ENCODE data around the gene CUEDC1. TPM values are rescaled to one million over a fixed set of nuclear protein-coding genes. Genes with fewer than 3 reads are reported as not detected.

Gene CUEDC1
- total RNA-seq, 4 donors from 2014 or later, result 35.7 to 60.3 (median 45.6) TPM

DNA sequence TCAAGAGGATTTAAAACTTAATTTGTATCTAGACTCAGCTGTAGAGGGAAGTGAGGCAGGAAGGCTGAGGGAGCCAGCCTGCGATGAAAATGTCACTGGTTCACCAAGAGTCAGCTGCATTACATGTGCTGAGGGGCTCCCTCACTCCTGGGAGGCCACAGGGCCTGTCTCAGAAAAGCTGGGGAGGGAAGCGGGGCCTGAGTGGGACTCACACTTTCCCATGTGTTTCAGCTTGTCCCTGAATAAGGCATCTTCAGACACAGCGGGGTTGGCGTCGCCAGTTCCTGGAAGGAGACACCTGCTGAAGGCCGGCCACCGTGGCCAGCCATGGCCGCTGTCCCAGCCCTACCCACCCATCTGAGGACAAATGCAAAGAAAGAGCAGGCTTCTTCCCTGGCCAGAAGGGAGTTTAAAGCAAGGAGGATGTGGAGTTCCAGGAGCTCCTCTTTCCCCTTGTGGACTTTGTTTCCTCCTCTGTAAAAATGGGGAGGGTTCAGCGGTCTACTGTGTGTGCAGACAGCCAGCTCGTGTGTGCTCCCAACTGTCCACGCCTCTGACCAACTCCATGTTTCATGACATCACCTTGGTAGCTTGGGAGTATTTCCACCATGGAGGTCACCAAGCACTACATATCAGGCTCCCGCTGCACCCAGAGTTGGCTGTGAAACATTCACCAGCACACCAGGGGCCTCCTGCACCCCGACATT is 86.1 kb downstream of the CUEDC1 start:
- Histone ChIP-seq H3K4me1 (peaks cover 3 to 81% (median 43%) of the 10 kb centered on the region in 3 donors), H3K36me3 (peaks cover 0 to 79% of the 10 kb centered on the region in 2 donors)
- ATAC-seq, result no peak

GRCh38 chr17:57868007-57868909 is 87.0 kb downstream of the CUEDC1 start:
- Histone ChIP-seq H3K27me3 (no peaks in the 10 kb centered on the region), H3K9me3 (no peaks in the 10 kb centered on the region), H3K27ac (peak overlapping the region; percentile 68 to 99 (median 94)), H3K4me3 (no peak overlapping the region), H3K36me3 (peaks cover 0 to 75% of the 10 kb centered on the region in 2 donors), H3K4me1 (peaks cover 3 to 80% (median 35%) of the 10 kb centered on the region in 3 donors)
- ATAC-seq, result peak; percentile 94
- WGBS, 2 donors (ENCODE audit: low coverage in 1 of 2), result 3 to 9% methylated on average over 10 to 12 of the region's 23 CpGs
- TF ChIP-seq EP300 (IDR thresholded peaks at IDR 0.05), result no peak
- TF ChIP-seq, protein P1, sequence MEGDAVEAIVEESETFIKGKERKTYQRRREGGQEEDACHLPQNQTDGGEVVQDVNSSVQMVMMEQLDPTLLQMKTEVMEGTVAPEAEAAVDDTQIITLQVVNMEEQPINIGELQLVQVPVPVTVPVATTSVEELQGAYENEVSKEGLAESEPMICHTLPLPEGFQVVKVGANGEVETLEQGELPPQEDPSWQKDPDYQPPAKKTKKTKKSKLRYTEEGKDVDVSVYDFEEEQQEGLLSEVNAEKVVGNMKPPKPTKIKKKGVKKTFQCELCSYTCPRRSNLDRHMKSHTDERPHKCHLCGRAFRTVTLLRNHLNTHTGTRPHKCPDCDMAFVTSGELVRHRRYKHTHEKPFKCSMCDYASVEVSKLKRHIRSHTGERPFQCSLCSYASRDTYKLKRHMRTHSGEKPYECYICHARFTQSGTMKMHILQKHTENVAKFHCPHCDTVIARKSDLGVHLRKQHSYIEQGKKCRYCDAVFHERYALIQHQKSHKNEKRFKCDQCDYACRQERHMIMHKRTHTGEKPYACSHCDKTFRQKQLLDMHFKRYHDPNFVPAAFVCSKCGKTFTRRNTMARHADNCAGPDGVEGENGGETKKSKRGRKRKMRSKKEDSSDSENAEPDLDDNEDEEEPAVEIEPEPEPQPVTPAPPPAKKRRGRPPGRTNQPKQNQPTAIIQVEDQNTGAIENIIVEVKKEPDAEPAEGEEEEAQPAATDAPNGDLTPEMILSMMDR (IDR thresholded peaks at IDR 0.05), result peak in 3 of 4 experiments; percentile 70 to 75 (median 72)
- peak; percentile 90 for TF ChIP-seq POLR2AphosphoS5 (IDR thresholded peaks at IDR 0.05)

More for the DNA sequence above, 86.1 kb downstream of the CUEDC1 start:
- 17 to 78% methylated on average over 1 to 5 of the region's 13 CpGs for WGBS, 2 donors (ENCODE audit: low coverage in 1 of 2)
- no peak overlapping the region for H3K4me3 ChIP-seq
- H3K27ac ChIP-seq, result peak overlapping the region; percentile 68 to 99 (median 94)
- no peak for TF ChIP-seq POLR2A (IDR thresholded peaks at IDR 0.05)
- TF ChIP-seq, protein P1 (IDR thresholded peaks at IDR 0.05), result no peak
- no peak for TF ChIP-seq POLR2AphosphoS5 (IDR thresholded peaks at IDR 0.05)
- TF ChIP-seq EP300 (IDR thresholded peaks at IDR 0.05), result no peak
- H3K27me3 ChIP-seq, result no peaks in the 10 kb centered on the region
- no peaks in the 10 kb centered on the region for H3K9me3 ChIP-seq

GRCh38 chr17:57867126-57867525 is 88.1 kb downstream of the CUEDC1 start:
- peak overlapping the region; percentile 68 to 99 (median 94) for H3K27ac ChIP-seq
- ATAC-seq, result no peak
- 93% methylated on average over 3 of the region's 10 CpGs; no CpG with 5 or more reads in 1 of the 2 donors for WGBS, 2 donors (ENCODE audit: low coverage in 1 of 2)
- TF ChIP-seq POLR2AphosphoS5 (IDR thresholded peaks at IDR 0.05), result no peak
- no peak for TF ChIP-seq POLR2A (IDR thresholded peaks at IDR 0.05)
- TF ChIP-seq, protein P1 (IDR thresholded peaks at IDR 0.05), result no peak
- no peak for TF ChIP-seq EP300 (IDR thresholded peaks at IDR 0.05)
- H3K4me3 ChIP-seq, result no peak overlapping the region
- H3K9me3 ChIP-seq, result no peaks in the 10 kb centered on the region
- peaks cover 0 to 64% of the 10 kb centered on the region in 2 donors for H3K36me3 ChIP-seq
- no peaks in the 10 kb centered on the region for H3K27me3 ChIP-seq
- H3K4me1 ChIP-seq, result peaks cover 3 to 80% (median 42%) of the 10 kb centered on the region in 3 donors

DNA sequence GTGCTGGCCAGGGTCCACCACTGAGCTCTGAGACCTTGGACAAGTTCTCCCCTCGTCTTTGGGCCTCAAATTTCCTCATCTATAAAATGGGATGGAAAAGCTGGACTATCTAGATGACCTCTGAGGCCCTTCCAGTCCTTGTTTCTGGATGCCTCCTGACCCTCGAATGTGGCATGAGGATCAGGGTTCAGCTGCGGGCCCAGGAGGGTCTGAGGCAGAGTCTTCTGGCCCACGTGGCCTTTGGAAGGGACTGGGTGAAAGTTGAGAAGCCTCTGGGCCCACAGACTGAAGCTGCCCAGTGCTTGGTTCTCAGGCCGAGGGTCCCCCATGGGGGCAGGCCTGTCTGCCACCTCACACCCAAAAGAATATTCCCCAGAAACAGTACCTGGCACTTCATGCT is 88.5 kb downstream of the CUEDC1 start:
- 76% methylated on average over 4 of the region's 5 CpGs; no CpG with 5 or more reads in 1 of the 2 donors for WGBS, 2 donors (ENCODE audit: low coverage in 1 of 2)
- Histone ChIP-seq H3K9me3 (no peaks in the 10 kb centered on the region), H3K27me3 (no peaks in the 10 kb centered on the region), H3K4me1 (peaks cover 3 to 80% (median 43%) of the 10 kb centered on the region in 3 donors), H3K4me3 (no peak overlapping the region), H3K36me3 (peaks cover 0 to 60% of the 10 kb centered on the region in 2 donors), H3K27ac (peak overlapping the region in 3 of 4 donors; percentile 93 to 99 (median 94))
- no peak for TF ChIP-seq EP300 (IDR thresholded peaks at IDR 0.05)
- TF ChIP-seq, protein P1 (IDR thresholded peaks at IDR 0.05), result no peak
- no peak for TF ChIP-seq POLR2A (IDR thresholded peaks at IDR 0.05)
- TF ChIP-seq POLR2AphosphoS5 (IDR thresholded peaks at IDR 0.05), result no peak
- ATAC-seq, result no peak
